DOHH2 (cell line): ENCODE data around the gene FAM149B1.

Source experiments
- CTCF ChIP-seq: fragments of 200-600 bp; sonication (generic); IDR thresholded peaks from one replicate; pipeline ENCODE4 v1.5.1; 2014; ENCODE audit warnings: antibody characterized with exemption, mild to moderate bottlenecking, low read depth, low read length; ENCODE audit not compliant: poor library complexity, severe bottlenecking
- EZH2phosphoT487 ChIP-seq: fragments of 200-600 bp; sonication (generic); IDR thresholded peaks from 2 replicates; pipeline ENCODE4 v1.6.1; 2017; ENCODE audit warnings: borderline replicate concordance, mild to moderate bottlenecking, antibody characterized with exemption, low read length, moderate library complexity, mixed read lengths

GRCh38 chr10:73166972-73167371 lies 947 bp upstream of the FAM149B1 start:
- TF ChIP-seq CTCF (no peak), EZH2phosphoT487 (no peak)
